ENCODE results near the gene XPOT.

Gene XPOT

GRCh38 chr12:64461634-64462414 lies 57.6 kb downstream of the XPOT start:
- DNase-seq (ENCODE audit: low read depth in 2 of 2, low spot score in 1 of 2) = no peak

GRCh38 chr12:64466178-64466577 lies 62.0 kb downstream of the XPOT start:
- DNase-seq (ENCODE audit: low read depth in 2 of 2, low spot score in 1 of 2) = no peak

- no peak for DNase-seq (ENCODE audit: low read depth in 2 of 2, low spot score in 1 of 2)
Observed at GRCh38 chr12:64468966-64469365, 64.8 kb downstream of the XPOT start.

GRCh38 chr12:64469455-64470142 lies 65.4 kb downstream of the XPOT start:
- DNase-seq (ENCODE audit: low read depth in 2 of 2, low spot score in 1 of 2) = no peak

- DNase-seq (ENCODE audit: low read depth in 2 of 2, low spot score in 1 of 2) = no peak
Observed at GRCh38 chr12:64470495-64470894, 66.3 kb downstream of the XPOT start.

- no peak for DNase-seq (ENCODE audit: low read depth in 2 of 2, low spot score in 1 of 2)
Observed at GRCh38 chr12:64473176-64473575, 69.0 kb downstream of the XPOT start.

GRCh38 chr12:64475518-64475917 lies 71.3 kb downstream of the XPOT start:
- DNase-seq (ENCODE audit: low read depth in 2 of 2, low spot score in 1 of 2) = no peak

- DNase-seq (ENCODE audit: low read depth in 2 of 2, low spot score in 1 of 2) = no peak
Observed at GRCh38 chr12:64476844-64477243, 72.7 kb downstream of the XPOT start.

- DNase-seq (ENCODE audit: low read depth in 2 of 2, low spot score in 1 of 2) = no peak
Observed at GRCh38 chr12:64478661-64479060, 74.5 kb downstream of the XPOT start.

GRCh38 chr12:64480148-64480547 lies 76.0 kb downstream of the XPOT start:
- no peak for DNase-seq (ENCODE audit: low read depth in 2 of 2, low spot score in 1 of 2)

- DNase-seq (ENCODE audit: low read depth in 2 of 2, low spot score in 1 of 2) = no peak
Observed at GRCh38 chr12:64486657-64487056, 82.5 kb downstream of the XPOT start.

GRCh38 chr12:64491718-64492117 lies 87.5 kb downstream of the XPOT start:
- DNase-seq (ENCODE audit: low read depth in 2 of 2, low spot score in 1 of 2) = no peak

- DNase-seq (ENCODE audit: low read depth in 2 of 2, low spot score in 1 of 2) = no peak
Observed at GRCh38 chr12:64493513-64493912, 89.3 kb downstream of the XPOT start.

GRCh38 chr12:64494998-64495729 lies 91.0 kb downstream of the XPOT start:
- no peak for DNase-seq (ENCODE audit: low read depth in 2 of 2, low spot score in 1 of 2)

- no peak for DNase-seq (ENCODE audit: low read depth in 2 of 2, low spot score in 1 of 2)
Observed at GRCh38 chr12:64496839-64497400, 92.7 kb downstream of the XPOT start.

- no peak for DNase-seq (ENCODE audit: low read depth in 2 of 2, low spot score in 1 of 2)
Observed at GRCh38 chr12:64497484-64497883, 93.3 kb downstream of the XPOT start.

GRCh38 chr12:64497903-64498302 lies 93.7 kb downstream of the XPOT start:
- no peak for DNase-seq (ENCODE audit: low read depth in 2 of 2, low spot score in 1 of 2)

- DNase-seq (ENCODE audit: low read depth in 2 of 2, low spot score in 1 of 2) = no peak
Observed at GRCh38 chr12:64500394-64500793, 96.2 kb downstream of the XPOT start.

All from stimulated activated CD8-positive, alpha-beta memory T cell treated with anti-CD3 and anti-CD28 coated beads, Interleukin-4, amount 100 ng/mL, for 1 hour (primary cell).